Activated naive CD4-positive, alpha-beta T cell treated with anti-CD3 and anti-CD28 coated beads, Interleukin-2, amount 10 ng/mL, durations not matched to agents 7 days and 5 days (primary cell): ENCODE results near the gene DUS3L.

ENCODE experiments used
- CTCF ChIA-PET: fragments of 350-600 bp; sonication (Branson Sonifier 250); formaldehyde crosslinking; loops from one replicate; lab custom pipeline; 2021; ENCODE audit warnings: antibody characterized with exemption; lab: Charles Lee
- DNase-seq: peaks from one replicate; pipeline ENCODE4 v3.0.0-alpha.2; 2020
- H3K27ac Mint-ChIP-seq: one replicate; pipeline ENCODE4 v1.8.0; 2021; ENCODE audit warnings: mild to moderate bottlenecking, moderate library complexity, mixed read lengths
- H3K27me3 Mint-ChIP-seq: one replicate; pipeline ENCODE4 v1.8.0; 2021; ENCODE audit warnings: mild to moderate bottlenecking, mixed read lengths
- H3K36me3 Mint-ChIP-seq: one replicate; pipeline ENCODE4 v1.8.0; 2021; ENCODE audit warnings: mixed read lengths
- H3K4me1 Mint-ChIP-seq: one replicate; pipeline ENCODE4 v1.8.0; 2021; ENCODE audit warnings: mixed read lengths
- H3K4me3 Mint-ChIP-seq: one replicate; pipeline ENCODE4 v1.8.0; 2021; ENCODE audit warnings: mild to moderate bottlenecking, moderate library complexity, mixed read lengths
- H3K9me3 Mint-ChIP-seq: one replicate; pipeline ENCODE4 v1.8.0; 2021; ENCODE audit warnings: mixed read lengths

The DUS3L gene

GRCh38 chr19:5814123-5814851, 23.3 kb upstream of the DUS3L start:
- Mint-ChIP-seq H3K27me3 (peaks cover 25% of the 10 kb centered on the region), H3K36me3 (no peaks in the 10 kb centered on the region), H3K4me1 (no peaks in the 10 kb centered on the region), H3K9me3 (no peaks in the 10 kb centered on the region), H3K4me3 (no peak overlapping the region), H3K27ac (no peak overlapping the region)
- DNase-seq, result no peak
- CTCF ChIA-PET, result interaction anchor here (1.2 kb wide), 1 partner anchor 10 kb away, joined by 5 read pairs; no protein-coding TSS in a partner anchor

- H3K4me3 Mint-ChIP-seq, result no peak overlapping the region
- CTCF ChIA-PET, result no interaction called here
- H3K27ac Mint-ChIP-seq, result no peak overlapping the region
- H3K36me3 Mint-ChIP-seq, result no peaks in the 10 kb centered on the region
- peaks cover 28% of the 10 kb centered on the region for H3K27me3 Mint-ChIP-seq
- H3K4me1 Mint-ChIP-seq, result no peaks in the 10 kb centered on the region
- H3K9me3 Mint-ChIP-seq, result no peaks in the 10 kb centered on the region
- no peak for DNase-seq
Measured at GRCh38 chr19:5811117-5811516, 20.2 kb upstream of the DUS3L start.

GRCh38 chr19:5809469-5809868, 18.5 kb upstream of the DUS3L start:
- H3K36me3 Mint-ChIP-seq, result no peaks in the 10 kb centered on the region
- no peak overlapping the region for H3K4me3 Mint-ChIP-seq
- CTCF ChIA-PET, result interaction anchor here (0.9 kb wide), 1 partner anchor 31 kb away, joined by 6 read pairs; no protein-coding TSS in a partner anchor
- no peaks in the 10 kb centered on the region for H3K9me3 Mint-ChIP-seq
- peaks cover 35% of the 10 kb centered on the region for H3K27me3 Mint-ChIP-seq
- peaks cover 4% of the 10 kb centered on the region for H3K4me1 Mint-ChIP-seq
- DNase-seq, result no peak
- H3K27ac Mint-ChIP-seq, result no peak overlapping the region

GRCh38 chr19:5809053-5809452, 18.1 kb upstream of the DUS3L start:
- no peak overlapping the region for H3K27ac Mint-ChIP-seq
- CTCF ChIA-PET, result interaction anchor here (0.9 kb wide), 1 partner anchor 31 kb away, joined by 6 read pairs; no protein-coding TSS in a partner anchor
- no peaks in the 10 kb centered on the region for H3K36me3 Mint-ChIP-seq
- DNase-seq, result no peak
- H3K4me1 Mint-ChIP-seq, result peaks cover 8% of the 10 kb centered on the region
- H3K27me3 Mint-ChIP-seq, result peaks cover 39% of the 10 kb centered on the region
- no peak overlapping the region for H3K4me3 Mint-ChIP-seq
- H3K9me3 Mint-ChIP-seq, result no peaks in the 10 kb centered on the region

GRCh38 chr19:5808120-5808816, 17.3 kb upstream of the DUS3L start:
- Mint-ChIP-seq H3K36me3 (no peaks in the 10 kb centered on the region), H3K27me3 (peaks cover 47% of the 10 kb centered on the region), H3K27ac (no peak overlapping the region), H3K4me3 (no peak overlapping the region), H3K9me3 (no peaks in the 10 kb centered on the region), H3K4me1 (peaks cover 14% of the 10 kb centered on the region)
- DNase-seq, result no peak
- CTCF ChIA-PET, result interaction anchor here (0.7 to 1.3 kb wide), 3 partner anchors 20 to 214 kb away, joined by 3 to 4 read pairs (median 4); partner anchors contain the start of gene NDUFA11

- CTCF ChIA-PET, result interaction anchor here (1.0 to 1.2 kb wide), 2 partner anchors 21 to 215 kb away, joined by 6 read pairs; no protein-coding TSS in a partner anchor
Measured at GRCh38 chr19:5806905-5807304, 15.9 kb upstream of the DUS3L start.

GRCh38 chr19:5806133-5806489, 15.1 kb upstream of the DUS3L start:
- Mint-ChIP-seq H3K27ac (no peak overlapping the region), H3K27me3 (peaks cover 67% of the 10 kb centered on the region), H3K4me1 (peaks cover 25% of the 10 kb centered on the region), H3K36me3 (no peaks in the 10 kb centered on the region), H3K9me3 (no peaks in the 10 kb centered on the region), H3K4me3 (no peak overlapping the region)
- no peak for DNase-seq
- CTCF ChIA-PET, result interaction anchor here (1.0 to 1.2 kb wide), 2 partner anchors 21 to 216 kb away, joined by 6 read pairs; no protein-coding TSS in a partner anchor

More at GRCh38 chr19:5806905-5807304, 15.9 kb upstream of the DUS3L start:
- no peaks in the 10 kb centered on the region for H3K9me3 Mint-ChIP-seq
- peaks cover 23% of the 10 kb centered on the region for H3K4me1 Mint-ChIP-seq
- peaks cover 59% of the 10 kb centered on the region for H3K27me3 Mint-ChIP-seq
- H3K27ac Mint-ChIP-seq, result no peak overlapping the region
- no peak for DNase-seq
- no peak overlapping the region for H3K4me3 Mint-ChIP-seq
- H3K36me3 Mint-ChIP-seq, result no peaks in the 10 kb centered on the region

- Mint-ChIP-seq H3K36me3 (no peaks in the 10 kb centered on the region), H3K9me3 (no peaks in the 10 kb centered on the region), H3K4me1 (peaks cover 25% of the 10 kb centered on the region), H3K4me3 (peak overlapping the region; percentile 15), H3K27me3 (peaks cover 72% of the 10 kb centered on the region), H3K27ac (no peak overlapping the region)
- CTCF ChIA-PET, result no interaction called here
- peak; percentile 73 for DNase-seq
Measured at GRCh38 chr19:5805462-5806132, 14.6 kb upstream of the DUS3L start.

- peak; percentile 60 for DNase-seq
- peaks cover 25% of the 10 kb centered on the region for H3K4me1 Mint-ChIP-seq
- H3K36me3 Mint-ChIP-seq, result no peaks in the 10 kb centered on the region
- H3K27ac Mint-ChIP-seq, result no peak within 1 kb of the TSS
- CTCF ChIA-PET, result interaction anchor here (0.6 to 2.4 kb wide), 37 partner anchors 9 to 321 kb away, joined by 3 to 45 read pairs (median 5); partner anchors contain the start of genes DUS3L, NDUFA11, RANBP3 and VMAC
- peaks cover 79% of the 10 kb centered on the region for H3K27me3 Mint-ChIP-seq
- no peaks in the 10 kb centered on the region for H3K9me3 Mint-ChIP-seq
- peak within 1 kb of the TSS; percentile 65 for H3K4me3 Mint-ChIP-seq
Measured at GRCh38 chr19:5804516-5805461, 13.8 kb upstream of the DUS3L start, which contains the start of gene NRTN. Gene NRTN (plus strand): TSS chr19:5805067. CDS start chr19:5824166, 19,099 bp downstream.

- no peaks in the 10 kb centered on the region for H3K9me3 Mint-ChIP-seq
- CTCF ChIA-PET, result interaction anchor here (0.5 to 2.4 kb wide), 40 partner anchors 10 to 677 kb away, joined by 3 to 45 read pairs (median 4); partner anchors contain the start of genes DENND1C, DUS3L, NDUFA11 and RANBP3
- H3K36me3 Mint-ChIP-seq, result no peaks in the 10 kb centered on the region
- H3K4me3 Mint-ChIP-seq, result peak overlapping the region; percentile 65
- peak; percentile 95 for DNase-seq
- H3K4me1 Mint-ChIP-seq, result peaks cover 27% of the 10 kb centered on the region
- no peak overlapping the region for H3K27ac Mint-ChIP-seq
- H3K27me3 Mint-ChIP-seq, result peaks cover 88% of the 10 kb centered on the region
Measured at GRCh38 chr19:5803752-5804515, 13.0 kb upstream of the DUS3L start.

GRCh38 chr19:5803441-5803751, 12.4 kb upstream of the DUS3L start:
- peak overlapping the region; percentile 61 for H3K4me3 Mint-ChIP-seq
- H3K4me1 Mint-ChIP-seq, result peaks cover 27% of the 10 kb centered on the region
- H3K36me3 Mint-ChIP-seq, result no peaks in the 10 kb centered on the region
- H3K27me3 Mint-ChIP-seq, result peaks cover 93% of the 10 kb centered on the region
- no peak overlapping the region for H3K27ac Mint-ChIP-seq
- CTCF ChIA-PET, result interaction anchor here (0.5 to 2.4 kb wide), 31 partner anchors 9 to 678 kb away, joined by 3 to 45 read pairs (median 5); partner anchors contain the start of genes DENND1C, DUS3L, NDUFA11 and RANBP3
- no peak for DNase-seq
- no peaks in the 10 kb centered on the region for H3K9me3 Mint-ChIP-seq

GRCh38 chr19:5801796-5802619, 11.0 kb upstream of the DUS3L start:
- CTCF ChIA-PET, result interaction anchor here (1.2 kb wide), 1 partner anchor 164 kb away, joined by 3 read pairs; no protein-coding TSS in a partner anchor
- Mint-ChIP-seq H3K4me3 (no peak overlapping the region), H3K27ac (no peak overlapping the region), H3K4me1 (peaks cover 27% of the 10 kb centered on the region), H3K9me3 (no peaks in the 10 kb centered on the region), H3K36me3 (no peaks in the 10 kb centered on the region), H3K27me3 (peaks cover 88% of the 10 kb centered on the region)
- peak; percentile 41 for DNase-seq
